Measurements from ENCODE around the gene KDSR. TPM values are rescaled to one million over a fixed set of nuclear protein-coding genes. Genes with fewer than 3 reads are reported as not detected.
"Not testable (repeated sequence)": the region's sequence is repeated elsewhere in the genome, so short reads cannot be mapped to it uniquely, and the experiment has no call there.

KDSR gene
- total and polyA plus RNA-seq, 2 donors (not counting 1 experiment from before 2014, with no cell fraction given) = 6.4 to 21.1 TPM

DNA sequence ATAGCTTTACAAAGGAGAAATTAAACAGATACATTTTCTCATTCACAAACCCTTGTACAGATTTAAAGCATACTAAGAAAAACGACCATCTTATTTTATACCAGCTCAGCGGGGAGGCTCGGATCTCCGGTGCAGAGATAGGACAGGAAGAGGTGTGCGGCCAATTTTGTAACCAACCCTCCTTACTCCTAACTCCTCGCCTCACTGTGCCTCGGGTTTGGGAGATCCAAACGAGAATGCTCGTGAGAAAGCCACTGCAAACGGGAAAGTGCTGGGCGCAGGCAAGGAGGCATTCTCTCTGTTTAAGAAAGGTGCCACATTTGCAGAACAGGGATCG, 1.2 kb downstream of the KDSR start:
- peak overlapping the region; percentile 90 for H3K4me3 Mint-ChIP-seq
- peak overlapping the region; percentile 83 for H3K9ac ChIP-seq (ENCODE audit: low read length)
- H3K4me1 ChIP-seq (ENCODE audit: control insufficient read depth in 2 of 2, insufficient read depth in 2 of 2, low read length in 2 of 2) = peaks cover 11 to 13% of the 10 kb centered on the region in 2 donors
- peak overlapping the region; percentile 96 for H2AFZ ChIP-seq (ENCODE audit: insufficient read depth, low read depth, low read length, poor library complexity, severe bottlenecking)
- H3K4me1 Mint-ChIP-seq = peaks cover 26% of the 10 kb centered on the region
- H3K27me3 ChIP-seq (replicated peaks in 1 of 4; ENCODE audit: control extremely low read depth in 1 of 4, control insufficient read depth in 3 of 4, insufficient read depth in 4 of 4, low read length in 3 of 4) = no peaks in the 10 kb centered on the region
- intact Hi-C loops (cut with micrococcal nuclease) = loop anchor here (2.0 to 5.0 kb wide), 3 partner anchors 45 to 1179 kb away; partner anchors contain the start of genes PIGN and RELCH
- no peak for ATAC-seq (ENCODE audit: low read depth)
- H3K9me3 Mint-ChIP-seq (ENCODE audit: insufficient read depth) = peaks cover 2% of the 10 kb centered on the region
- DNase-seq = no peak
- ChIA-PET CTCF (interaction anchor here (1.1 to 1.5 kb wide), 2 partner anchors 43 to 57 kb away, joined by 3 to 5 read pairs; partner anchors contain the start of gene VPS4B), POLR2A (interaction anchor here (1.5 kb wide), 1 partner anchor 56 kb away, joined by 4 read pairs; the partner anchor contains the start of gene VPS4B)
- no peaks in the 10 kb centered on the region for H4K20me1 ChIP-seq (ENCODE audit: control insufficient read depth, insufficient read depth, low read length, poor library complexity, severe bottlenecking)
- H3K79me2 ChIP-seq (ENCODE audit: control insufficient read depth, insufficient read depth, low read length) = peaks cover 3% of the 10 kb centered on the region
- peak overlapping the region; percentile 68 to 94 (median 85) for H3K4me3 ChIP-seq (ENCODE audit: control extremely low read depth in 1 of 5, extremely low read depth in 1 of 5, insufficient read depth in 1 of 5, low read depth in 2 of 5, low read length in 4 of 5)
- WGBS (ENCODE audit: insufficient coverage) = 12% methylated on average over 10 of the region's 12 CpGs
- peak overlapping the region; percentile 73 for H3K4me2 ChIP-seq (replicated peaks; ENCODE audit: low read depth, low read length, poor library complexity, severe bottlenecking)
- no peaks in the 10 kb centered on the region for H3K27me3 Mint-ChIP-seq
- no peak for TF ChIP-seq EZH2 (IDR thresholded peaks at IDR 0.05; ENCODE audit: borderline replicate concordance, insufficient read depth, low read depth, low read length, poor library complexity, severe bottlenecking)
- peak overlapping the region in 1 of 2 donors; percentile 70 for H3K27ac ChIP-seq (ENCODE audit: low read length in 2 of 2)
- H3K9me3 ChIP-seq (ENCODE audit: control extremely low read depth in 1 of 3, control insufficient read depth in 2 of 3, insufficient read depth in 1 of 3, low read length in 2 of 3) = no peaks in the 10 kb centered on the region
- peaks cover 0 to 4% of the 10 kb centered on the region in 2 experiments for H3K36me3 ChIP-seq (replicated peaks in 1 of 2; ENCODE audit: control extremely low read depth in 1 of 2, control insufficient read depth in 1 of 2, extremely low read depth in 1 of 2, insufficient read depth in 2 of 2, low read length in 1 of 2)
- peak overlapping the region; percentile 54 for H3K27ac Mint-ChIP-seq

DNA sequence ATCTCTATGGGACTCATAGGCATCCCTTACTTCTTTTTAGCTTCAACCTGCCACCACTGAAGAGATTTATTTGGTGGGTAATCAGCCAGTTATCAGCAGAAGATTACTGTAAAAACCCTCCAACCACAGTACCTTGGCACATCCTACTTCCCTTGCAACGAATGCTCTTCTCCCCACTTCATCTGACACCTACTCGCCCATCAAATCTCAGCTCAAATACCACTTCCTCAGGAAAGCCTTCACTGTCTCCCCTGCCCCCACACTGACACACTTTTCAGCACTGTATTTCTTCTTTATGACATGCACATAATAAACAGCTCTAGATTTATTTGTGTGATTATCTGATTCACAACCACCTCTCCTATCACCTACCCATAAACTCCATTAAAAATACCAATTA, 3.1 kb downstream of the KDSR start:
- DNase-seq (no peak), ATAC-seq (ENCODE audit: low read depth) (no peak)
- peaks cover 11 to 13% of the 10 kb centered on the region in 2 donors for H3K4me1 ChIP-seq (ENCODE audit: control insufficient read depth in 2 of 2, insufficient read depth in 2 of 2, low read length in 2 of 2)
- H3K27ac ChIP-seq (ENCODE audit: low read length in 2 of 2) = no peak overlapping the region
- no peak overlapping the region for H3K27ac Mint-ChIP-seq
- 0% methylated on average over 2 of the region's 2 CpGs for WGBS (ENCODE audit: insufficient coverage)
- H3K4me2 ChIP-seq (replicated peaks; ENCODE audit: low read depth, low read length, poor library complexity, severe bottlenecking) = no peak overlapping the region
- peaks cover 3% of the 10 kb centered on the region for H3K79me2 ChIP-seq (ENCODE audit: control insufficient read depth, insufficient read depth, low read length)
- intact Hi-C loops (cut with micrococcal nuclease) = no loop called here
- H3K4me3 ChIP-seq (ENCODE audit: control extremely low read depth in 1 of 5, extremely low read depth in 1 of 5, insufficient read depth in 1 of 5, low read depth in 2 of 5, low read length in 4 of 5) = no peak overlapping the region
- peaks cover 0 to 4% of the 10 kb centered on the region in 2 experiments for H3K36me3 ChIP-seq (replicated peaks in 1 of 2; ENCODE audit: control extremely low read depth in 1 of 2, control insufficient read depth in 1 of 2, extremely low read depth in 1 of 2, insufficient read depth in 2 of 2, low read length in 1 of 2)
- TF ChIP-seq EZH2 (IDR thresholded peaks at IDR 0.05; ENCODE audit: borderline replicate concordance, insufficient read depth, low read depth, low read length, poor library complexity, severe bottlenecking) = no peak
- TF ChIP-seq, protein P1, sequence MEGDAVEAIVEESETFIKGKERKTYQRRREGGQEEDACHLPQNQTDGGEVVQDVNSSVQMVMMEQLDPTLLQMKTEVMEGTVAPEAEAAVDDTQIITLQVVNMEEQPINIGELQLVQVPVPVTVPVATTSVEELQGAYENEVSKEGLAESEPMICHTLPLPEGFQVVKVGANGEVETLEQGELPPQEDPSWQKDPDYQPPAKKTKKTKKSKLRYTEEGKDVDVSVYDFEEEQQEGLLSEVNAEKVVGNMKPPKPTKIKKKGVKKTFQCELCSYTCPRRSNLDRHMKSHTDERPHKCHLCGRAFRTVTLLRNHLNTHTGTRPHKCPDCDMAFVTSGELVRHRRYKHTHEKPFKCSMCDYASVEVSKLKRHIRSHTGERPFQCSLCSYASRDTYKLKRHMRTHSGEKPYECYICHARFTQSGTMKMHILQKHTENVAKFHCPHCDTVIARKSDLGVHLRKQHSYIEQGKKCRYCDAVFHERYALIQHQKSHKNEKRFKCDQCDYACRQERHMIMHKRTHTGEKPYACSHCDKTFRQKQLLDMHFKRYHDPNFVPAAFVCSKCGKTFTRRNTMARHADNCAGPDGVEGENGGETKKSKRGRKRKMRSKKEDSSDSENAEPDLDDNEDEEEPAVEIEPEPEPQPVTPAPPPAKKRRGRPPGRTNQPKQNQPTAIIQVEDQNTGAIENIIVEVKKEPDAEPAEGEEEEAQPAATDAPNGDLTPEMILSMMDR (IDR thresholded peaks at IDR 0.05) = no peak
- H3K9me3 ChIP-seq (ENCODE audit: control extremely low read depth in 1 of 3, control insufficient read depth in 2 of 3, insufficient read depth in 1 of 3, low read length in 2 of 3) = no peaks in the 10 kb centered on the region
- H4K20me1 ChIP-seq (ENCODE audit: control insufficient read depth, insufficient read depth, low read length, poor library complexity, severe bottlenecking) = no peaks in the 10 kb centered on the region
- no peak overlapping the region for H3K4me3 Mint-ChIP-seq
- H3K27me3 Mint-ChIP-seq = no peaks in the 10 kb centered on the region
- H3K9me3 Mint-ChIP-seq (ENCODE audit: insufficient read depth) = peaks cover 2% of the 10 kb centered on the region
- H3K9ac ChIP-seq (ENCODE audit: low read length) = no peak overlapping the region
- H2AFZ ChIP-seq (ENCODE audit: insufficient read depth, low read depth, low read length, poor library complexity, severe bottlenecking) = no peak overlapping the region
- ChIA-PET CTCF (interaction anchor here (0.7 kb wide), 1 partner anchor 17 kb away, joined by 3 read pairs; no protein-coding TSS in a partner anchor), POLR2A (interaction anchor here (0.8 kb wide), 1 partner anchor 58 kb away, joined by 3 read pairs; the partner anchor contains the start of gene VPS4B)
- no peaks in the 10 kb centered on the region for H3K27me3 ChIP-seq (replicated peaks in 1 of 4; ENCODE audit: control extremely low read depth in 1 of 4, control insufficient read depth in 3 of 4, insufficient read depth in 4 of 4, low read length in 3 of 4)
- H3K4me1 Mint-ChIP-seq = peaks cover 25% of the 10 kb centered on the region

DNA sequence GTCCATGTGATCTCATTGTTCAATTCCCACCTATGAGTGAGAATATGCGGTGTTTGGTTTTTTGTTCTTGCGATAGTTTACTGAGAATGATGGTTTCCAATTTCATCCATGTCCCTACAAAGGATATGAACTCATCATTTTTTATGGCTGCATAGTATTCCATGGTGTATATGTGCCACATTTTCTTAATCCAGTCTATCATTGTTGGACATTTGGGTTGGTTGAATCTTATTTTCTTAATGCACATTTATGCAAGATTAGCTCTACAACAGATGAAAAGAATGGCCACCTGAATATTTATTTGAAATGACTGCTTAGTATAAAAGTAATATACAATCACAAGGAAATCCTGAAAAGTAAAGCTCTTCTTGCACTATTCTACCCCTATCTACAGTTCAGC, 3.6 kb downstream of the KDSR start:
- H3K27me3 ChIP-seq (replicated peaks in 1 of 4; ENCODE audit: control extremely low read depth in 1 of 4, control insufficient read depth in 3 of 4, insufficient read depth in 4 of 4, low read length in 3 of 4); intact Hi-C loops (cut with micrococcal nuclease); H3K9ac ChIP-seq (ENCODE audit: low read length); CTCF ChIA-PET; H3K27ac Mint-ChIP-seq; H3K9me3 Mint-ChIP-seq (ENCODE audit: insufficient read depth); H3K4me2 ChIP-seq (replicated peaks; ENCODE audit: low read depth, low read length, poor library complexity, severe bottlenecking); H4K20me1 ChIP-seq (ENCODE audit: control insufficient read depth, insufficient read depth, low read length, poor library complexity, severe bottlenecking); H3K27ac ChIP-seq (ENCODE audit: low read length in 2 of 2); POLR2A ChIA-PET; H3K4me3 ChIP-seq (ENCODE audit: control extremely low read depth in 1 of 5, extremely low read depth in 1 of 5, insufficient read depth in 1 of 5, low read depth in 2 of 5, low read length in 4 of 5); H3K4me3 Mint-ChIP-seq; H2AFZ ChIP-seq (ENCODE audit: insufficient read depth, low read depth, low read length, poor library complexity, severe bottlenecking); DNase-seq; H3K27me3 Mint-ChIP-seq; H3K36me3 ChIP-seq (replicated peaks in 1 of 2; ENCODE audit: control extremely low read depth in 1 of 2, control insufficient read depth in 1 of 2, extremely low read depth in 1 of 2, insufficient read depth in 2 of 2, low read length in 1 of 2); H3K9me3 ChIP-seq (ENCODE audit: control extremely low read depth in 1 of 3, control insufficient read depth in 2 of 3, insufficient read depth in 1 of 3, low read length in 2 of 3); H3K79me2 ChIP-seq (ENCODE audit: control insufficient read depth, insufficient read depth, low read length); ATAC-seq (ENCODE audit: low read depth): not testable (repeated sequence)
- no CpG with 5 or more reads among the region's 2 CpGs for WGBS (ENCODE audit: insufficient coverage)
- H3K4me1 Mint-ChIP-seq = peaks cover 24% of the 10 kb centered on the region
- H3K4me1 ChIP-seq (ENCODE audit: control insufficient read depth in 2 of 2, insufficient read depth in 2 of 2, low read length in 2 of 2) = peaks cover 11% of the 10 kb centered on the region in 2 donors

Data from B cell (primary cell).